ENCODE measurements around the gene MUC13.

MUC13 gene

GRCh38 chr3:124972457-124972856 is 37.9 kb upstream of the MUC13 start:
- DNase-seq (ENCODE audit: insufficient read length, low spot score) (no peak), FAIRE-seq (no peak)
- TF ChIP-seq CTCF (IDR thresholded peaks at IDR 0.05; ENCODE audit: insufficient read depth, missing control alignments) = no peak

- no peak for TF ChIP-seq CTCF (IDR thresholded peaks at IDR 0.05; ENCODE audit: insufficient read depth, missing control alignments)
- no peak for FAIRE-seq
- DNase-seq (ENCODE audit: insufficient read length, low spot score) = no peak
Observed at GRCh38 chr3:124969963-124970722, 35.6 kb upstream of the MUC13 start.

GRCh38 chr3:124969190-124969589 is 34.6 kb upstream of the MUC13 start:
- DNase-seq (ENCODE audit: insufficient read length, low spot score) (no peak), FAIRE-seq (no peak)
- TF ChIP-seq CTCF (IDR thresholded peaks at IDR 0.05; ENCODE audit: insufficient read depth, missing control alignments) = no peak

GRCh38 chr3:124967964-124968363 is 33.4 kb upstream of the MUC13 start:
- no peak for FAIRE-seq
- no peak for TF ChIP-seq CTCF (IDR thresholded peaks at IDR 0.05; ENCODE audit: insufficient read depth, missing control alignments)
- DNase-seq (ENCODE audit: insufficient read length, low spot score) = no peak

GRCh38 chr3:124966521-124967445 is 32.2 kb upstream of the MUC13 start:
- FAIRE-seq (no peak), DNase-seq (ENCODE audit: insufficient read length, low spot score) (no peak)
- no peak for TF ChIP-seq CTCF (IDR thresholded peaks at IDR 0.05; ENCODE audit: insufficient read depth, missing control alignments)

GRCh38 chr3:124965413-124965812 is 30.9 kb upstream of the MUC13 start:
- FAIRE-seq (no peak), DNase-seq (ENCODE audit: insufficient read length, low spot score) (no peak)
- no peak for TF ChIP-seq CTCF (IDR thresholded peaks at IDR 0.05; ENCODE audit: insufficient read depth, missing control alignments)
